Sigmoid colon (tissue), 7 donors: ENCODE results near the gene ITPR2. TPM values are rescaled to one million over a fixed set of nuclear protein-coding genes. Genes with fewer than 3 reads are reported as not detected.
"Not testable (repeated sequence)": the region's sequence is repeated elsewhere in the genome, so short reads cannot be mapped to it uniquely, and the experiment has no call there.

Experiments used
- DNase-seq: peaks from one replicate; pipeline ENCODE4 v3.0.0-alpha.2; 2019
- H3K27ac ChIP-seq, 4 donors: fragments of 200-600 bp; sonication (generic); one replicate each; pipeline ENCODE4 v1.5.1; 2016 to 2019; ENCODE audit warnings: mild to moderate bottlenecking in 1 of 4
- H3K27me3 ChIP-seq, 3 donors: fragments of 200-600 bp; sonication (generic); one replicate each; pipeline ENCODE4 v1.5.1; 2019; ENCODE audit warnings: mild to moderate bottlenecking in 1 of 3
- H3K36me3 ChIP-seq, 4 donors: fragments of 200-600 bp; sonication (generic); one replicate each; pipeline ENCODE4 v1.5.1; 2016 to 2019
- H3K4me1 ChIP-seq, 4 donors: fragments of 200-600 bp; sonication (generic); one replicate each; pipeline ENCODE4 v1.5.1; 2017 to 2019
- H3K4me3 ChIP-seq, 4 donors: fragments of 200-600 bp; sonication (generic); one replicate each; pipeline ENCODE4 v1.5.1; 2017 to 2019; ENCODE audit warnings: mild to moderate bottlenecking in 2 of 4, moderate library complexity in 1 of 4
- H3K9me3 ChIP-seq, 4 donors: fragments of 200-600 bp in 3 of 4; sonication (generic) in 3 of 4; one replicate each; pipeline versions ENCODE4 v1.5.1 to v1.6.1; 2013 to 2019
- CTCF ChIP-seq, 4 experiments: fragments of 450-650 bp in 3 of 4; fragments of 200-600 bp in 1 of 4; IDR thresholded peaks; one replicate each; pipeline ENCODE4 v1.5.1; 2016 to 2019; ENCODE audit warnings: antibody characterized with exemption in 4 of 4, mild to moderate bottlenecking in 3 of 4, moderate library complexity in 2 of 4
- EP300 ChIP-seq, 4 donors: sonication (generic); formaldehyde crosslinking; IDR thresholded peaks; one replicate each; pipeline ENCODE4 v1.6.1; 2017; ENCODE audit warnings: antibody characterized with exemption in 4 of 4
- POLR2A ChIP-seq, 2 donors: fragments of 450-650 bp; IDR thresholded peaks; one replicate each; pipeline ENCODE4 v1.6.1; 2016; ENCODE audit warnings: antibody characterized with exemption in 2 of 2, mild to moderate bottlenecking in 2 of 2, moderate library complexity in 2 of 2
- POLR2AphosphoS5 ChIP-seq, 4 donors: sonication (generic); formaldehyde crosslinking; IDR thresholded peaks; one replicate each; pipeline ENCODE4 v1.6.1; 2017; ENCODE audit warnings: antibody characterized with exemption in 4 of 4
- WGBS, 2 donors: extraction: QIAGEN DNeasy Blood & Tissue Kit; methylation state at CpG; one replicate each; pipeline ENCODE4 v1.1.7; 2013; 5-methylcytosine and 5-hydroxymethylcytosine counted together
- intact Hi-C: fragments of 100-400 bp; cut with DNase I; formaldehyde crosslinking; loops from one replicate; pipeline ENCODE4 v1.15.1; 2023
- polyA plus RNA-seq, 3 donors: library from polyadenylated mRNA; stranded (reverse); fragments of 200-250 nt; gene quantifications; one replicate each; pipeline ENCODE4 v1.2.3, GENCODE V29; 2013
- total RNA-seq, 4 donors: library from RNA; depleted of rRNA; stranded (reverse); fragments of >200 nt; gene quantifications; one replicate each; pipeline ENCODE4 v1.1.0, GENCODE V29; 2016
- donor health status: healthy with polysubstance abuse.
- donor health status: Bipolar disorder and iron deficiency.
- donor health status: healthy.

The ITPR2 gene
- total and polyA plus RNA-seq, 7 donors = 1.4 to 78.1 (median 58.9) TPM

GRCh38 chr12:26646571-26646970, 186.4 kb downstream of the ITPR2 start:
- intact Hi-C loops = no loop called here
- Histone ChIP-seq H3K27ac (peak overlapping the region in 2 of 4 donors; percentile 1 to 15), H3K27me3 (no peaks in the 10 kb centered on the region), H3K4me3 (no peak overlapping the region), H3K4me1 (peaks cover 0 to 70% (median 52%) of the 10 kb centered on the region in 4 donors), H3K36me3 (no peaks in the 10 kb centered on the region), H3K9me3 (no peaks in the 10 kb centered on the region)
- WGBS, 2 donors = 81 to 87% methylated on average over 2 of the region's 2 CpGs
- no peak for DNase-seq
- TF ChIP-seq EP300 (IDR thresholded peaks at IDR 0.05) (no peak), POLR2A (IDR thresholded peaks at IDR 0.05) (no peak)

- H3K36me3 ChIP-seq, H3K27me3 ChIP-seq, DNase-seq, H3K4me3 ChIP-seq, H3K9me3 ChIP-seq, intact Hi-C loops: not testable (repeated sequence)
- WGBS, 2 donors = 78 to 84% methylated on average over 3 of the region's 3 CpGs
- Histone ChIP-seq H3K27ac (peak overlapping the region; percentile 55 to 81 (median 75)), H3K4me1 (peaks cover 0 to 83% (median 61%) of the 10 kb centered on the region in 4 donors)
Observed at GRCh38 chr12:26644376-26644775, 188.6 kb downstream of the ITPR2 start.

- no peaks in the 10 kb centered on the region for H3K9me3 ChIP-seq
- H3K4me3 ChIP-seq = no peak overlapping the region
- no peaks in the 10 kb centered on the region for H3K36me3 ChIP-seq
- TF ChIP-seq POLR2A (IDR thresholded peaks at IDR 0.05) (no peak), EP300 (IDR thresholded peaks at IDR 0.05) (peak in 1 of 4 donors; percentile 6), POLR2AphosphoS5 (IDR thresholded peaks at IDR 0.05) (peak in 2 of 4 donors; percentile 63 to 73)
- no peaks in the 10 kb centered on the region for H3K27me3 ChIP-seq
- 84 to 88% methylated on average over 4 of the region's 4 CpGs for WGBS, 2 donors
- H3K27ac ChIP-seq = peak overlapping the region; percentile 55 to 81 (median 75)
- intact Hi-C loops = no loop called here
- DNase-seq = no peak
- peaks cover 0 to 77% (median 57%) of the 10 kb centered on the region in 4 donors for H3K4me1 ChIP-seq
Observed at GRCh38 chr12:26643532-26644315, 189.3 kb downstream of the ITPR2 start.

- TF ChIP-seq CTCF (IDR thresholded peaks at IDR 0.05) (no peak), POLR2AphosphoS5 (IDR thresholded peaks at IDR 0.05) (peak; percentile 10 to 86 (median 58)), EP300 (IDR thresholded peaks at IDR 0.05) (peak in 1 of 4 donors; percentile 38)
- peaks cover 0 to 75% (median 60%) of the 10 kb centered on the region in 4 donors for H3K4me1 ChIP-seq
Observed at GRCh38 chr12:26642361-26642760, 190.6 kb downstream of the ITPR2 start.

GRCh38 chr12:26636710-26637328, 196.2 kb downstream of the ITPR2 start:
- H3K36me3 ChIP-seq = no peaks in the 10 kb centered on the region
- H3K9me3 ChIP-seq = no peaks in the 10 kb centered on the region
- WGBS, 2 donors = 84 to 90% methylated on average over 2 of the region's 2 CpGs
- DNase-seq = no peak
- no peaks in the 10 kb centered on the region for H3K27me3 ChIP-seq
- intact Hi-C loops = no loop called here
- no peak overlapping the region for H3K4me3 ChIP-seq
- H3K27ac ChIP-seq = peak overlapping the region; percentile 34 to 83 (median 71)
- peaks cover 0 to 80% (median 52%) of the 10 kb centered on the region in 4 donors for H3K4me1 ChIP-seq
- peak in 3 of 4 donors; percentile 12 to 35 (median 33) for TF ChIP-seq POLR2AphosphoS5 (IDR thresholded peaks at IDR 0.05)
- TF ChIP-seq POLR2A (IDR thresholded peaks at IDR 0.05) = no peak
- peak in 2 of 4 donors; percentile 27 to 47 for TF ChIP-seq EP300 (IDR thresholded peaks at IDR 0.05)
- TF ChIP-seq CTCF (IDR thresholded peaks at IDR 0.05) = no peak

More at GRCh38 chr12:26642361-26642760, 190.6 kb downstream of the ITPR2 start:
- no peaks in the 10 kb centered on the region for H3K36me3 ChIP-seq
- peak overlapping the region in 3 of 4 donors; percentile 71 to 81 (median 79) for H3K27ac ChIP-seq
- H3K4me3 ChIP-seq = no peak overlapping the region
- intact Hi-C loops = no loop called here
- WGBS, 2 donors = 81 to 84% methylated on average over 2 of the region's 2 CpGs
- no peaks in the 10 kb centered on the region for H3K27me3 ChIP-seq
- no peak for DNase-seq
- no peaks in the 10 kb centered on the region for H3K9me3 ChIP-seq

- 88 to 90% methylated on average over 5 of the region's 5 CpGs for WGBS, 2 donors
- Histone ChIP-seq H3K4me1 (peaks cover 0 to 88% (median 63%) of the 10 kb centered on the region in 4 donors), H3K4me3 (no peak overlapping the region), H3K9me3 (no peaks in the 10 kb centered on the region), H3K27ac (peak overlapping the region; percentile 20 to 83 (median 64)), H3K36me3 (no peaks in the 10 kb centered on the region), H3K27me3 (no peaks in the 10 kb centered on the region)
- intact Hi-C loops = loop anchor here (5.0 kb wide), 2 partner anchors 199 to 254 kb away; partner anchors contain the start of gene ITPR2
- no peak for DNase-seq
- no peak for TF ChIP-seq POLR2A (IDR thresholded peaks at IDR 0.05)
- no peak for TF ChIP-seq CTCF (IDR thresholded peaks at IDR 0.05)
- no peak for TF ChIP-seq EP300 (IDR thresholded peaks at IDR 0.05)
- TF ChIP-seq POLR2AphosphoS5 (IDR thresholded peaks at IDR 0.05) = no peak
Observed at GRCh38 chr12:26633591-26634210, 199.3 kb downstream of the ITPR2 start.
